HG03521 (cell line): Measurements from ENCODE around the gene MMD2.
"Not testable (repeated sequence)": the region's sequence is repeated elsewhere in the genome, so short reads cannot be mapped to it uniquely, and the experiment has no call there.

ENCODE experiments used
- ATAC-seq: cut with Tn5 transposase; IDR thresholded peaks from one replicate; pipeline ENCODE4 v1.9.1; 2021; ENCODE audit warnings: mild to moderate bottlenecking, moderate library complexity; ENCODE audit not compliant: unreplicated experiment

MMD2 gene

DNA sequence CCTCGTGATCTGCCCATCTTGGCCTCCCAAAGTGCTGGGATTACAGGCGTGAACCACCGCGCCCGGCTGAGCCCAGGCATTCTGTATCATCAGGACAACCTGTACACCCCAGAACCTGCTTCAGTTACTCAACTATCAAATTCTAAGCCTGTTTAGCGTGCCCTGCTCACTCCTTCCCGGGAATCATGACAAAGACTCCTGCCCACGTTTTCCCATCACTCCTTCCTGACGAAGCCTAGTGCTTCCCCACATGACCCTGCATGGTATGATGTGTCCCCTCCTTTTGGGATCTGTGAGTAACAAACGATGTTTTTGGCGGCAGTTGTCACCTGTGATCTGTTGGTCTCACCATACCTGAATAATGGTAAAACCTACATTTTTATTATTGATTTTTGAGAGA, 63.2 kb downstream of the MMD2 start:
- no peak for ATAC-seq

DNA sequence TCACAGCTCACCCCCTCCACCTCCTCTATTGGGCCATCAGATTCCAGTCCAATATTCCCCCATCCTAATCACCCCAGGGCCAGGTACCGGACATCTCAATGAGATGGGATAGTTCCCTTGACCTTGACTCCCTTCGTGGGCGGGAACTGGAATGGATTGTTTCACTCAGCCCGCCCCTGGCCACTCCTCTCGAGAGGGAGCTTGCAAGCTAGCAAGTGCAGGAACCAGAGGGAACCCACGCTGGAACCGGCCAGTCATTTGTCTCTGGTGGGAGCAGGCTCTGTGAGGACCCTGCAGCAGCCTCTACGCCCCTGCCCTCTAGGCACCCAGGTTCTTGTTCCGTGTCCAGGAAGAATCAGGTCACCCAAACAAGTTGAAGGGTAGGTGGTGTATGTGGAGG, 64.5 kb downstream of the MMD2 start:
- ATAC-seq = no peak

GRCh38 chr7:4893929-4894475, 65.0 kb downstream of the MMD2 start:
- no peak for ATAC-seq

- ATAC-seq = not testable (repeated sequence)
These were observed 65.8 kb downstream of the MMD2 start for GRCh38 chr7:4893188-4893587.

DNA sequence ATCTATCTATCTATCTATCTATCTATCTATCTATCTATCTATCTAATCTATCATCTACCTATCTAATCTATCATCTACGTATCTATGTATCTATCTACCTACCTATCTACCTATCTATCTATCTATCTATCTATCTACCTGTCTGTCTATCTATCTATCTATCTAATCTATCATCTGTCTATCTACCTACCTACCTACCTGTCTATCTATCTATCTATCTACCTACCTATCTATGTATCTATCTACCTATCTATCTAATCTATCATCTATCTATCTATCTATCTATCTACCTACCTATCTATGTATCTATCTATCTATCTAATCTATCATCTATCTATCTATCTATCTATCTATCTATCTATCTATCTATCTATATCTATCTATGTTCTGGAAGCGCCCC, 67.5 kb downstream of the MMD2 start:
- not testable (repeated sequence) for ATAC-seq

GRCh38 chr7:4889682-4890081, 69.3 kb downstream of the MMD2 start:
- ATAC-seq = no peak

GRCh38 chr7:4888161-4888560, 70.8 kb downstream of the MMD2 start:
- no peak for ATAC-seq

- ATAC-seq = no peak
These were observed 72.3 kb downstream of the MMD2 start for GRCh38 chr7:4886671-4887070.

DNA sequence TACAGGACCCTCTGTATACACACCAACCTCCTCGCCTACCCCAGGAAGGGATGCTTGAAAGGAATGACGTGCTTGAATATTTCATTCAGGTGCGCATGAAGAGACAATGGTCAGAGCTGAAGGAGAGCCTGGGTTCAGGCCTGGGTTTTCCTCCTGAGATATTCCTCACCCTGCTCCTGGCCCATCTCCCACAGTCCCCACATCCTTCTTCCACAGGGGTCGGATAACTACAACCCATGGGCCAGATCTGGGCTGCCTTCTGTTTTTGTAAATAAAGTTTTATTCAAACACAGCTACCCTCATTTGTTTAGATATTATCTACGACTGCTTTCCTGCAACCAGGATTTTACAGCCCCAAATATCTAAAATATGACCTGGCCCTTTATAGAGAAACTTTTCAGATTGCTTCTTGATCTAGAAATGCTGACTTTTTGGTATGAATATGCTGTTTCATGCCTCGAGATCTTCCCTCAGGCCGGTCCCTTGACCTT, 73.6 kb downstream of the MMD2 start:
- ATAC-seq = no peak

DNA sequence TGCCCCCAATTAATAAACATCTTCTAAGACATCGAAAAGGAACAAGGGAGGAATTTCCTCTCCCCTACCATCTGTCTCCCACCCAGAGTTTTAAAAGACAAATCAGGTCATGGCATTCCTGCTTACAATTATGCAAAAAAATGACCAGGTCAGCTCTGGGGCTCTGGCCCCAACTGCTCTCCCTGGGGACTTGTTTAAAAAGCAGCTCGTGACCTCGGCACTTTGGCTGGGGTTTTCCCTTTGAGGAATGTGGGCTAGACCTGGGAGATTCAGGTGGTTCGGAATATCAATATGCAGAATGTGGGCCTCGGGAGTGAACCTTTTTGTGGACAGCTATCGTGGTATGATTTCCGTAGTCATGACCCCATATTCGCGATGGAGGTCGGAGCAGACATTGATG, 74.8 kb downstream of the MMD2 start:
- ATAC-seq = no peak

DNA sequence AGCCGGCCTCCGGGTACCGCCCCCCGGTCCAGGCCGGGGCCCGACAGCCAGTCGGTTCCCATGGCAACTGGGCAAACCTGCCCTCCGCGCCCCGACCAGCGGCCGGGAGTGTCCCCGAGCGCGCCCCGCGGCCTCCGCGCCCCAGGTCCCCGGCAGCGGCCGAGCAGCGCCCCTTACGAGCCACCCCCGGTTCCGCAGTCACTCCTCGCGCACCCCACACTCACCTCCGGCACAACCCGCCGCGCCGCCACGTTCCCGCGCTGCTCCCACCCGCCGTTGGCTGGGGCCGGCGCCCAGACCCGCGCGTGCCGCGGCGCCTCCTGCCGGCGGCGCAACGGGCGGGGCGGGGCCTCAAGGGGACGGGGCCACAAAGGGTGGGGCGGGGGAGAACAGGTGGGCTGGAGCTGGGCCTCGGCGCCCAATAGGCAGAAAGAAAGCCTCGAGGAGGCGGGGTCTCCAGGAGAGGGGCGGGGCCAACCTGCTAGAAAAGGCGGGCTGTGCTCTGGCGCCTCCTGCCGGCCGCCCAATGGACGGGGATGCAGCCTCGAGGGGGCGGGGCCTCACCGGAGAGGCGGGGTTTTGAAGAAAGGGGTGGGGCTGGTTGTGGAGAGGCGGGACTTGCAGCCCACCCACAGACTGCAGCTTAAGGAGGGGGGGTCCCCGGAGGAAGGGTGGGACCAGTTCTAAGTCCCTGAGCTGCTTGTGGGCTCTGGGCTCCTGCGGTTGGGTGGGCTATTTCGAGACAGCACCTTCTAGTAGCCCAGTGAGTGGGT, 75.4 kb downstream of the MMD2 start, which contains the start of gene RADIL:
Gene RADIL (minus strand): TSS at position 345 of the 773 bp plus-strand sequence. CDS start 5,577 bp downstream, outside the sequence.
- peak; percentile 84 for ATAC-seq

- ATAC-seq = no peak
These were observed 76.0 kb downstream of the MMD2 start for GRCh38 chr7:4883033-4883371.

DNA sequence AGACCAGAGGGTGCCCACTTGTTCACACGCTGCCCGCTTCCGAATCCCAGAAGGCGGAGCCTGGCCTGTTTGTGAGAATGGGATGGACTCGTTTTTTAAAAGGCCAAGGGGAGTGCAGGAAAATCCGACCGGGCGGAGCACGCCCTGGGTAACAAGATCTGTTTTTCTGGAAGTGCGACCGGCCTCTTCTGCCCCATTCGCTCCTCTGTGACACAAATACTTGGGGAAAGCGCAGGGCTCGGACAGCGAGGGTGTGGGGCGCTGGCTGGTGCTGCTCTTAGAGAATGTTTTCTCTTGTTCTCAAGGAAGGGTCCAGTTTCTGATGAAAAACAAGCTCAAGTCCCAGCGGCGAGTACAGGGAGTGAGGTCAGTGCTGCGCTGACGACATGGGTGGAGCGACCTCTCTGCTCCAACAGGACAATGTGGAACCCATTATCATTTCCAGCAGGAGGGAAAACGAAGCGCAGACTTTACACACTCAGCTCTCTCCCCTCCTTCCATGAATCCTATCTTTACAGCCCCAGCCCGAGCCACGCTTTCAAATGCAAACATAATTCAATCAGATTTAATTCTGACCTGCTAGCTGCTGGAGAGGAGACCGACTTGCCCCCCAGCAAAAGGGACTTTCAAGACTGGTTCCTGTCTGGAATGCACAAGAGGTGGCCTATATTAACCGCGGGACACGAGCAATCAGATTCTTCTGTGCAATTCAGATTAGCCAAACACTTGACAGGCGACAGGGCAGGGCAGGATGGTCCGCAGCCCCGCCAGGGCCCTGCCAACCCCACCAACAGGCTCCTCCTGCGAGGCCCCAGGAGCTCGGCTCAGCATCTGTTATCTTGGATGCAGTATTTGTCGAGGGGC, 76.6 kb downstream of the MMD2 start:
- ATAC-seq = no peak

DNA sequence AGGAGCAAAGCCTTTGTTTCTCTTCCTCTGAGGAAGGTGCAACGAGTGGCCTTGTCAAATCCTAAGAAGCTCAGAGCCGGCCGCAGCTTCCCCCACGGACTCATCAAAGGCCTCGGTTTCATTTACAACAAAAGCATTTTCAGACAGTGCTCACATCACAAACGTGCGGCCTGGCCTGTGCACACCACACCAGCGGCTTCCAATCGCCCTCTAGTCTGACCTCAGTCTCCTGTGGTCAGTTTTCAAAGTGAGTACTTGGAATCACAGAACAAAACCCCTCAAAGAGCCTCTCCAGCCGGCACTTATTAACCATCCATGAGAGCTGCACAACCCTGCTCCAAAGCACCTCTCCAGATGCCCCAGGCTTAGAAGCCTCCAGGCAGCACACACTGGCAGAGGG, 78.8 kb downstream of the MMD2 start:
- no peak for ATAC-seq

GRCh38 chr7:4879396-4880081, 79.4 kb downstream of the MMD2 start:
- ATAC-seq = no peak

DNA sequence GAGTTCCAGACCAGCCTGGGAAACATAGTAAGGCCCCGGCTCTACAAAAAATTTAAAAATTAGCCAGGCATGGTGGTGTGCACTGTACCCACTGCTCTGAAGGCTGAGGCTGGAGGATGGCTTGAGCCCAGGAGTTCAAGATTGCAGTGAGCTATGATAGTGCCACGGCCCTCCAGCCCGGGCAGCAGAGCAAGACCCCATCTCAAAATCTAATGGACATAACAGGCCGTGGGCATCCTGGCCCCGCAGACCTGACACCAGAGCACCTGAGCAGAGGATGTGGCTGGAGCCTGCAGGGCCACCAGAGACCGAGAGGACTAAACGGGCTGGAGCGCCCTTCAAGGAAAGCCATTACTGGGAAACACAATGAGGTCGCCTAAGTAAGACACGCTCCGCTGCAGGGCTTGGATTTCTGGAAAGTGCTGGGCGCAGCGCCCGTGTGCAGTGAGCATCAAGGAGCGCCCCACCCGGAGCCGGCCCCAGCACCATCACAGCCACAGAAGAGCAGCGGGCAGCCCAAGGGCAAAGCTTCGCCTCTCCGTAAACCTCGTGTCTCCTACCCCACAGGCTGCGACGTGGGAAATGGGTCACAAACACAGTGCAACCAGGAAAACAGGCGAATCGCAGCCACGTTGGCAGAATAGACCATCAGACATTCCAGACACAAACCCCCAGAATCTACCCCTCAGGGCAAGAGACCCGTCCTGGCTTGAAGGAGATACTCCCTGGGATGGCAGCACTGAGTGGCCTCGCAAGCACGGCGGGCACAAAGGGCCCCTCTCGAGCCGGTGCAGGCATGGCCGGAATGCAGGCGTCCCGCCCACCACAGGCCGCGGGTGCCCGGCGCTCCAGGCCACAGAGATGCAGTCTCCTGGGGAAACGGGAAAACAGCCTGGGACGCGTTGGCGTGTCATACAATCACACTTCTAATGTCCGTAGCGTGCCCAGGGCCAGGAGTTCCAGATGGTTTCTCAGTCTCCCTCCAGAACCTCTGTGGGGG, 80.4 kb downstream of the MMD2 start:
- ATAC-seq = no peak

GRCh38 chr7:4876586-4876985, 82.4 kb downstream of the MMD2 start:
- ATAC-seq = no peak

- ATAC-seq = no peak
These were observed 83.6 kb downstream of the MMD2 start for GRCh38 chr7:4875391-4875790.

DNA sequence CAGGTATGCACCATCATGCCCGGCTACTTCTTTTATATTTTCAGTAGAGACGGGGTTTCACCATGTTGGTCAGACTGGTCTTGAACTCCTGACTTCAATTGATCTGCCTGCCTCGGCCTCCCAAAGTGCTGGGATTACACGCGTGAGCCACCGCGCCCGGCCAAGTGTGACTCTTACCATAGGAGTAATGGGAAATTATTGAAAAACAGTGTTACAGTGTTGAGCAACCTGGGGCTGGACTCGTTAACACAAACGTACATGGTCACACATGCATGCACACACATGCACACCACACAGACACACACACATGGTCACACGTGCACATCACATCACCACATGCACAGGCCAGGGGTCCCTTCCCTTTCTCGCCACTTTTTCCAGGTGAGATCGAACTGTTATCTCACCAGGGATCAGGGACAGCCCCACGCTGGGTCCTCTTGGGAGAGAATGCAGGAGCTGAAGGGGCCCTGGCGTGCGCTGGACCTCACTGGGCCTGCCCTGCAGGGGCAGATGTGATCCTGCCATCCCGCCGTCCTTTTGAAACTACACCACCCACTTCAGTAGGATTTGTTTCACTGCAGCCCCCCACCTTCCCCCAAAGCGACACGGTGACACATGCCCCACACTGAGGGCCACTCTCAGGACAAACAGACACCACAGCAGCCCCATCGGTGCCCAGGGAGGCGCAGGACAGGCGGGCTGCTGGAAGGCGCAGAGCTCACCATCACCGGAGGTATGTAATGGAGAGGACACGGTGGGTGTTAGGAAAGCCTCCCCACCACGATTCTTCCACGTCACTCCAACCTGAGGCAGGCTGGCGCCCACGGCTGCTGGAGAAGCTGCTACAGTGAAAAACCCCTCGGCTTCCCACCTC, 85.7 kb downstream of the MMD2 start:
- ATAC-seq = no peak
